ENCODE measurements around the gene MAML3. TPM values are rescaled to one million over a fixed set of nuclear protein-coding genes. Genes with fewer than 3 reads are reported as not detected.
A peak's percentile ranks its signal among the peaks of the same experiment; 100 is the strongest.

Gene MAML3
- total and polyA plus RNA-seq, 7 experiments from 2014 or later, result 0.53 to 9.4 (median 3.3) TPM

DNA sequence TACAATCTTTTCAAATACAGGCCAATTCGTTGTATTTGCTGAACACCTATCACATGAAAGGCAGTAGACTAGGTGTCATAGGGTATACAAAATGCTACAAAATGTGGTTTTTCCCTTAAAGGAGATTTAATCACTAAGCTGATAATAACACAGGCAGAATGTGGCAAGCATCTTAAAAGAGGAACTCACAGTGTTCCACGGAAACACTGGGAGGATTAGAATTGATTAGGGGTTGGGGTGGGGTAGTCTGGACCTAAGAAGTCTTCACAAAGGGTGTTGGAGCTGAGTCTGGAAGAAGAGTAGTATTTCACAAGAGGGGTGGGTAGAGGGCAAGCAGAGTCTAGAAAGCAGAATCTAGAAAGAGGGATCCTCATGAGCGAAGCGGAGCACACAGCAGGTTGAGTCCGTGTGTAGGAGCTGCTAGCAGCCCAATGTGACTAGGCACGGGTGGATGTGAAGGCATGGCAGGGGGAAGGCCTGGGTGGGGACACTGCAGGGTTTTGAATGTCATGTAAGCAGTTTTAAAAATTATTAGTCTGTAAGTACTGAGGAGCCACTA lies 364.8 kb downstream of the MAML3 start:
- Histone ChIP-seq H3K27ac (ENCODE audit: low read depth, low read length) (no peak overlapping the region), H3K4me3 (ENCODE audit: low read length) (no peak overlapping the region), H3K27me3 (ENCODE audit: control insufficient read depth in 2 of 2, insufficient read depth in 2 of 2, low read length in 2 of 2) (no peaks in the 10 kb centered on the region), H3K9me3 (ENCODE audit: control insufficient read depth in 2 of 3, low read length in 3 of 3) (no peaks in the 10 kb centered on the region), H3K4me1 (ENCODE audit: control insufficient read depth in 2 of 2, insufficient read depth in 2 of 2, low read length in 2 of 2) (no peaks in the 10 kb centered on the region), H3K36me3 (ENCODE audit: control insufficient read depth in 2 of 3, insufficient read depth in 3 of 3, low read length in 3 of 3) (no peaks in the 10 kb centered on the region)
- Mint-ChIP-seq H3K36me3 (peaks cover 0 to 3% (median 0%) of the 10 kb centered on the region in 5 donors), H3K27ac (no peak overlapping the region), H3K4me3 (no peak overlapping the region), H3K9me3 (no peaks in the 10 kb centered on the region), H3K27me3 (peaks cover 0 to 21% (median 0%) of the 10 kb centered on the region in 5 donors), H3K4me1 (peaks cover 0 to 4% (median 0%) of the 10 kb centered on the region in 7 donors)
- intact Hi-C loops (cut with micrococcal nuclease), result no loop called here
- POLR2A ChIA-PET, result no interaction called here
- CTCF ChIA-PET, result interaction anchor here (0.7 kb wide), 1 partner anchor 10 kb away, joined by 3 read pairs; no protein-coding TSS in a partner anchor
- DNase-seq (no peak), ATAC-seq (peak; percentile 65)

DNA sequence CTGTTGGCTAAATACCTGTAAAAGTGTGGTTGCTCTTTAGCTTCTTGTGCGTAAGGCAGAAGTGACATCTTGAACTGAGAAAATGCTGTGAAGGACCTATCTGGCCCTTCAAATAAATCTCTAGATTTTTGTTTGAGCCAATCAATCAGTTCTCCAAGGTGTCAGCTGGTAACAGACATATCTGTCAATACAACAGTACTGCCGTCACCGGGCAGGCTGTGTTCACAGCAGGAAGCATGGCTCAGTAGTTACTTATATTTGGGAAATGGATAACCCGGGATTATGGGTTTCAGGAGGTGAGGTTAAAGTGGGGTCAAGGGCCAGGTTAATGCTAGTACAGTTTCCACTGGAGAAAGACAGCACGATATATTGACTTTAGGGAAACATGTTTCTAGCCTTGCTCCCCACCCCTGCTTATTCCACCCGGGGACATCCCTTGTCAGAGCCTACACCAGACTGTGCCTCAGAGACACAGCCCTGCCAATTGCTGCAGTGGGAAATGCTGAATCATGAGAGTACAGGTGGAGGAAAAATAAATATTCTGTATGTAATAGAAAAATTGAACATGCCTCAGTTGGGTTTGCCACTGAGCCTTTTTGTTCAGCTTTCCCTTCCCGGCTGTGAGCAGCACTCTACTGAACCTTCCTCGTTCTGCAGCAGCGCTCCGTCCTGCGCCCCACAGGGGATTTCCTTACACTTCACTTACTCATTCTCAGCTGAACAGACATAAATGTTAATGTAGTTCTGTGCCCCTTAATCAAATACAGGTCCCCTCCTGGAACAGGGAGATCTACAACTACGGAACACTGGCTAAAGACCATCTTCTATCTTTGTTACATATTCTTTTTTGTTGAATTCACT lies 367.3 kb downstream of the MAML3 start:
- Histone ChIP-seq H3K4me3 (ENCODE audit: low read length) (no peak overlapping the region), H3K27ac (ENCODE audit: low read depth, low read length) (no peak overlapping the region), H3K27me3 (ENCODE audit: control insufficient read depth in 2 of 2, insufficient read depth in 2 of 2, low read length in 2 of 2) (no peaks in the 10 kb centered on the region), H3K4me1 (ENCODE audit: control insufficient read depth in 2 of 2, insufficient read depth in 2 of 2, low read length in 2 of 2) (no peaks in the 10 kb centered on the region), H3K36me3 (ENCODE audit: control insufficient read depth in 2 of 3, insufficient read depth in 3 of 3, low read length in 3 of 3) (no peaks in the 10 kb centered on the region), H3K9me3 (ENCODE audit: control insufficient read depth in 2 of 3, low read length in 3 of 3) (no peaks in the 10 kb centered on the region)
- Mint-ChIP-seq H3K9me3 (no peaks in the 10 kb centered on the region), H3K36me3 (peaks cover 0 to 3% (median 0%) of the 10 kb centered on the region in 5 donors), H3K27me3 (peaks cover 0 to 15% (median 0%) of the 10 kb centered on the region in 5 donors), H3K27ac (no peak overlapping the region), H3K4me3 (no peak overlapping the region), H3K4me1 (peaks cover 0 to 4% (median 0%) of the 10 kb centered on the region in 7 donors)
- ChIA-PET POLR2A (no interaction called here), CTCF (no interaction called here)
- intact Hi-C loops (cut with micrococcal nuclease), result no loop called here
- ATAC-seq (no peak), DNase-seq (no peak)

DNA sequence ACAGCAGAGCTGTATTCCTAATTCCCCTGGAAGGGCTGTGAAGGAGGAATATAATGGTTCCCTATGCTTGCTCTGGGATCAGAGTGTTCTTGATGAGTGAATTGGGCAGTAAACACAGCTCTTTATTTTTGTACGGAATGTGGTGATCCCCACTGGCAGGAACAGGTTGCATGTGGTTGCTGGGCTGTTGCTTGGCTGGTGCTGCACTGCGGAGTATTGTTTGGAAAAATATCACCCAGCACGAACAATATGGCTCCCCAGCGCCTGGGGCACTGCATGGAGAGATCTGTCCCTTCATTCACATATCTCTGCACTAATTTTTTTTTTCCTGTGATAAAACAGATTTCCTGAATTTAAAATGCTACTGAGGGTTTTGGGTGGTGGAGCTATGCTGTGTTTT lies 368.6 kb downstream of the MAML3 start:
- Histone ChIP-seq H3K36me3 (ENCODE audit: control insufficient read depth in 2 of 3, insufficient read depth in 3 of 3, low read length in 3 of 3) (no peaks in the 10 kb centered on the region), H3K9me3 (ENCODE audit: control insufficient read depth in 2 of 3, low read length in 3 of 3) (no peaks in the 10 kb centered on the region), H3K27ac (ENCODE audit: low read depth, low read length) (no peak overlapping the region), H3K27me3 (ENCODE audit: control insufficient read depth in 2 of 2, insufficient read depth in 2 of 2, low read length in 2 of 2) (no peaks in the 10 kb centered on the region), H3K4me1 (ENCODE audit: control insufficient read depth in 2 of 2, insufficient read depth in 2 of 2, low read length in 2 of 2) (no peaks in the 10 kb centered on the region), H3K4me3 (ENCODE audit: low read length) (no peak overlapping the region)
- Mint-ChIP-seq H3K4me3 (no peak overlapping the region), H3K9me3 (no peaks in the 10 kb centered on the region), H3K27me3 (peaks cover 0 to 12% (median 0%) of the 10 kb centered on the region in 5 donors), H3K4me1 (peaks cover 0 to 4% (median 0%) of the 10 kb centered on the region in 7 donors), H3K27ac (no peak overlapping the region), H3K36me3 (peaks cover 0 to 3% (median 0%) of the 10 kb centered on the region in 5 donors)
- ChIA-PET CTCF (interaction anchor here (0.6 kb wide), 1 partner anchor 518 kb away, joined by 3 read pairs; no protein-coding TSS in a partner anchor), POLR2A (no interaction called here)
- intact Hi-C loops (cut with micrococcal nuclease), result no loop called here
- DNase-seq, result no peak
- no peak for ATAC-seq

DNA sequence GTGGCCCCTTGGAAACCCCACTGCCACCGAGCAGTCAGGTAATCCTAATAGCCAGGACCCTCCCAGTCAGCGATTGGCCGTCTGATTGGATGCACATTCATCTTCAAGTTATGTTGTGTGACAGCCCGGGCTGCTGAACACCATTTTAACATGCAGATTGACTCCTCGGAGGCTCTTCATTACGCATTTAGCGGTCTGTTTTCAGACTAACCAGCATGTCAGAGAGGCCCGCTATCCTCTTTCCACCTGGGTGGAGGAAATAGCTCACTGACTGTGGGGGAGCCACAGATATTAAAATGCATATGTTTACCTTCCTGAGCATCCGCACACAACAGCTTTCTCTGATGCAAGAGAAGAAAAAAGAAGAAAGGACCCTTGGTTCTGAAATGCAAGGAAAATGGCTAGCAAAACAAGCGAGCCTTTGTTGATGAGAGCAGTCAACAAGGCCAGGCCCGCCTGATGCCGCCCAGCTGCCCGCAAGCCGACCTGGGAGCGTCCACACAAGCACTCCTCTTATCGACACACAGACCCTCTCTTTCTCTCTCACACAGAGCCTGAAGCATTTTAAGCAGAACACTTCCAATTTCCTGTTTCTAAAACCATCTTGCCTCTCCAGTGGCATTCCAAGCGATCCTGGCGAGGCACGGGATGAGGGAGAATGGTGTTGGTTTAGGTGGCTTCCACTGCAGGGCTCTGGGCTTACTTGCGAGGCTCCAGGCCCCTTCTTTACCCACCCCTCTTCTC lies 370.1 kb downstream of the MAML3 start:
- peaks cover 0 to 2% (median 0%) of the 10 kb centered on the region in 7 donors for H3K4me1 Mint-ChIP-seq
- CTCF ChIA-PET, result no interaction called here

DNA sequence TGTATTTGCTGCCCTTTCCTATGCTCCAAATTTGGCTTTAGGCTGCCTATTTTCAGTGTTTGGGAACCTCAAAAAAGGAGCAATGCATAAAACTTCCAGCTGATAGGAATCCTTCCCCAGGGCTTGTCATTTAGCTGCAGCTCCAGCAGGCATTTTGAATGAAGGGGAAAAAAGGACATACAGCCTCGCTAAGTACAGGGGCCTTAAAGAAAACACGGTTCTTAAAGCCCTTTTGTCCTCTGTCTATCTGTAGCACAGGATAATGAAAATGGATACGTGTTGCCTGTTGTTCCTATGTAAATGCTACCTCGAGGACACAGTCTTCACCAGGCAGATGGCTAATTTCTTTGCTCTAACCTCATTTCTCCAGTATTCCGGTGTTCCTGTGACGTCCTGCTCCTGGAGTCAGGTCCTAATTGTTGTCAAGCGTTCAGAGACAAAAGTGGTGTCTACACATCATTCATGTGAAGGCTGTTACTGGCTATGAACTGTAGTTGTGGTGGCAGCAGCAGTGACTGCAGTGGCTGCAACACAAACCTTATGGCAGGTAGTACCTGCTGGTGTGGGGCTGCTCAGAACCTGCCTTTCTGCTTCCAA lies 371.0 kb downstream of the MAML3 start:
- intact Hi-C loops (cut with micrococcal nuclease), result no loop called here
- Histone ChIP-seq H3K4me3 (ENCODE audit: low read length) (no peak overlapping the region), H3K36me3 (ENCODE audit: control insufficient read depth in 2 of 3, insufficient read depth in 3 of 3, low read length in 3 of 3) (no peaks in the 10 kb centered on the region), H3K27me3 (ENCODE audit: control insufficient read depth in 2 of 2, insufficient read depth in 2 of 2, low read length in 2 of 2) (no peaks in the 10 kb centered on the region), H3K27ac (ENCODE audit: low read depth, low read length) (no peak overlapping the region), H3K9me3 (ENCODE audit: control insufficient read depth in 2 of 3, low read length in 3 of 3) (no peaks in the 10 kb centered on the region), H3K4me1 (ENCODE audit: control insufficient read depth in 2 of 2, insufficient read depth in 2 of 2, low read length in 2 of 2) (no peaks in the 10 kb centered on the region)
- peaks cover 0 to 3% (median 0%) of the 10 kb centered on the region in 5 donors for H3K36me3 Mint-ChIP-seq
- peaks cover 0 to 2% (median 0%) of the 10 kb centered on the region in 7 donors for H3K4me1 Mint-ChIP-seq
- ChIA-PET POLR2A (no interaction called here), CTCF (no interaction called here)
- peaks cover 0 to 2% (median 0%) of the 10 kb centered on the region in 5 donors for H3K27me3 Mint-ChIP-seq
- DNase-seq (no peak), ATAC-seq (no peak)
- H3K27ac Mint-ChIP-seq, result no peak overlapping the region
- no peak overlapping the region for H3K4me3 Mint-ChIP-seq
- no peaks in the 10 kb centered on the region for H3K9me3 Mint-ChIP-seq

More for the DNA sequence above, 370.1 kb downstream of the MAML3 start:
- no peaks in the 10 kb centered on the region for H3K4me1 ChIP-seq (ENCODE audit: control insufficient read depth in 2 of 2, insufficient read depth in 2 of 2, low read length in 2 of 2)
- no peaks in the 10 kb centered on the region for H3K36me3 ChIP-seq (ENCODE audit: control insufficient read depth in 2 of 3, insufficient read depth in 3 of 3, low read length in 3 of 3)
- no peaks in the 10 kb centered on the region for H3K27me3 ChIP-seq (ENCODE audit: control insufficient read depth in 2 of 2, insufficient read depth in 2 of 2, low read length in 2 of 2)
- no peak overlapping the region for H3K4me3 Mint-ChIP-seq
- H3K9me3 Mint-ChIP-seq, result no peaks in the 10 kb centered on the region
- H3K27ac ChIP-seq (ENCODE audit: low read depth, low read length), result no peak overlapping the region
- DNase-seq (no peak), ATAC-seq (no peak)
- H3K9me3 ChIP-seq (ENCODE audit: control insufficient read depth in 2 of 3, low read length in 3 of 3), result no peaks in the 10 kb centered on the region
- intact Hi-C loops (cut with micrococcal nuclease), result no loop called here
- peaks cover 0 to 6% (median 0%) of the 10 kb centered on the region in 5 donors for H3K27me3 Mint-ChIP-seq
- peaks cover 0 to 3% (median 0%) of the 10 kb centered on the region in 5 donors for H3K36me3 Mint-ChIP-seq
- no peak overlapping the region for H3K27ac Mint-ChIP-seq
- POLR2A ChIA-PET, result no interaction called here
- no peak overlapping the region for H3K4me3 ChIP-seq (ENCODE audit: low read length)

DNA sequence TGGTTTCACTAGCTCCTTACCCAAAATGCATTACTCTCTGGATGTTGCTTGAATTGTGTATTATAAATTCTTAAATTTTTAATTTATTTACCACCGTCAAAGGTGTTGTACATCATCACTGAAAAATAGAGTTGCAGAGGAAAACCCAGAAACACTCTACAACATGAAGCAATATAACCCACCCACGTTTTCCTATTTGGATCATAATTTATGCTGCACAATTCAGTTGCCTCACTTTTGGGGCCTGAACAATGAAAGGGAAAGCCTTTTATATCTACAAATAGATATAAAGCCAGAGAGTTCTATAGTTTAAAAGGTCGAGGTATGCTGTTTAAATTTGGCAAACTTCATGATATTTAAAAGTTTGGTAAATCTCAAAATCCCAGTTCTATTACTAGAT lies 372.9 kb downstream of the MAML3 start:
- Mint-ChIP-seq H3K4me3 (no peak overlapping the region), H3K36me3 (peaks cover 0 to 3% (median 0%) of the 10 kb centered on the region in 5 donors), H3K4me1 (no peaks in the 10 kb centered on the region), H3K27me3 (peaks cover 0 to 6% (median 0%) of the 10 kb centered on the region in 5 donors), H3K27ac (no peak overlapping the region), H3K9me3 (peaks cover 0 to 2% (median 0%) of the 10 kb centered on the region in 11 donors)
- Histone ChIP-seq H3K36me3 (ENCODE audit: control insufficient read depth in 2 of 3, insufficient read depth in 3 of 3, low read length in 3 of 3) (no peaks in the 10 kb centered on the region), H3K4me1 (ENCODE audit: control insufficient read depth in 2 of 2, insufficient read depth in 2 of 2, low read length in 2 of 2) (no peaks in the 10 kb centered on the region), H3K27me3 (ENCODE audit: control insufficient read depth in 2 of 2, insufficient read depth in 2 of 2, low read length in 2 of 2) (no peaks in the 10 kb centered on the region), H3K9me3 (ENCODE audit: control insufficient read depth in 2 of 3, low read length in 3 of 3) (no peaks in the 10 kb centered on the region), H3K4me3 (ENCODE audit: low read length) (no peak overlapping the region), H3K27ac (ENCODE audit: low read depth, low read length) (no peak overlapping the region)
- no peak for ATAC-seq
- CTCF ChIA-PET, result no interaction called here
- intact Hi-C loops (cut with micrococcal nuclease), result no loop called here
- no peak for DNase-seq
- POLR2A ChIA-PET, result no interaction called here

All from naive thymus-derived CD4-positive, alpha-beta T cell (primary cell).